ENCODE results near the gene MYEOV.

The MYEOV gene

DNA sequence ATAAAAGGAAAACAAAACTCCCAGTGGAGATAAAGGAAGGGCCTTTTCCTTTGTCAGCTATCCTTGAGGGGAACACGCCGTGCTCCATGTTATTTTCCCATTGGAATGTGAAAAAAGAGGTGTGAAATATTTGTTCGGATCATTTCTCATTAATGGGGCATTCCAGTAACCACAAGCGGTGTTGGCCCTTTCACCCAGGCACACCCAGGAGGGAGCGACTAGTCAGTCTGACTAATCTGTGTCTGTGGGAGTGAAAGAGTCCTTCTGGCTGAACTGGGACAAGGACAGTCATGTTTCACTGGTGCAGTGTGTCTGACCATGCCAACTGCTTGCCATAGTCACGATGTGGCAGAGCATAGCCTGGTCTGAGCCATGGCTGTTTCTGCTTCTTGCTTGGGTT is 13.0 kb upstream of the MYEOV start:
- Histone ChIP-seq H3K9ac (ENCODE audit: low read length) (no peak overlapping the region), H2AFZ (ENCODE audit: low read length) (no peak overlapping the region), H3K27ac (ENCODE audit: low read length) (no peak overlapping the region), H4K20me1 (ENCODE audit: insufficient read depth, low read length) (no peaks in the 10 kb centered on the region), H3K4me2 (ENCODE audit: low read depth, low read length) (no peak overlapping the region), H3K4me1 (ENCODE audit: low read length) (0 out of 2 replicates have a peak, but pooled peaks cover 4% of the 10 kb centered on the region), H3F3A (ENCODE audit: insufficient read depth, low read length) (no peaks in the 10 kb centered on the region), H3K9me2 (replicated peaks; ENCODE audit: insufficient read depth, low read length) (no peaks in the 10 kb centered on the region), H3K27me3 (replicated peaks; ENCODE audit: insufficient read depth, low read length) (no peaks in the 10 kb centered on the region; the same call in 1 of the 2 replicates), H3K9me3 (replicated peaks; ENCODE audit: insufficient read depth, low read length) (no peaks in the 10 kb centered on the region), H3K36me3 (replicated peaks; ENCODE audit: insufficient read depth, low read length) (no peaks in the 10 kb centered on the region), H3K4me3 (ENCODE audit: low read length) (no peak overlapping the region), H3K79me2 (ENCODE audit: low read length) (no peaks in the 10 kb centered on the region)
- TF ChIP-seq EZH2 (optimal IDR thresholded peaks at IDR 0.05; ENCODE audit: low read depth, low read length): no peak
- TF ChIP-seq EZH2phosphoT487 (IDR thresholded peaks at IDR 0.05; ENCODE audit: low read length): no peak
- TF ChIP-seq, protein P1, sequence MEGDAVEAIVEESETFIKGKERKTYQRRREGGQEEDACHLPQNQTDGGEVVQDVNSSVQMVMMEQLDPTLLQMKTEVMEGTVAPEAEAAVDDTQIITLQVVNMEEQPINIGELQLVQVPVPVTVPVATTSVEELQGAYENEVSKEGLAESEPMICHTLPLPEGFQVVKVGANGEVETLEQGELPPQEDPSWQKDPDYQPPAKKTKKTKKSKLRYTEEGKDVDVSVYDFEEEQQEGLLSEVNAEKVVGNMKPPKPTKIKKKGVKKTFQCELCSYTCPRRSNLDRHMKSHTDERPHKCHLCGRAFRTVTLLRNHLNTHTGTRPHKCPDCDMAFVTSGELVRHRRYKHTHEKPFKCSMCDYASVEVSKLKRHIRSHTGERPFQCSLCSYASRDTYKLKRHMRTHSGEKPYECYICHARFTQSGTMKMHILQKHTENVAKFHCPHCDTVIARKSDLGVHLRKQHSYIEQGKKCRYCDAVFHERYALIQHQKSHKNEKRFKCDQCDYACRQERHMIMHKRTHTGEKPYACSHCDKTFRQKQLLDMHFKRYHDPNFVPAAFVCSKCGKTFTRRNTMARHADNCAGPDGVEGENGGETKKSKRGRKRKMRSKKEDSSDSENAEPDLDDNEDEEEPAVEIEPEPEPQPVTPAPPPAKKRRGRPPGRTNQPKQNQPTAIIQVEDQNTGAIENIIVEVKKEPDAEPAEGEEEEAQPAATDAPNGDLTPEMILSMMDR (IDR thresholded peaks at IDR 0.05; ENCODE audit: low read length): no peak
- no peak for DNase-seq

DNA sequence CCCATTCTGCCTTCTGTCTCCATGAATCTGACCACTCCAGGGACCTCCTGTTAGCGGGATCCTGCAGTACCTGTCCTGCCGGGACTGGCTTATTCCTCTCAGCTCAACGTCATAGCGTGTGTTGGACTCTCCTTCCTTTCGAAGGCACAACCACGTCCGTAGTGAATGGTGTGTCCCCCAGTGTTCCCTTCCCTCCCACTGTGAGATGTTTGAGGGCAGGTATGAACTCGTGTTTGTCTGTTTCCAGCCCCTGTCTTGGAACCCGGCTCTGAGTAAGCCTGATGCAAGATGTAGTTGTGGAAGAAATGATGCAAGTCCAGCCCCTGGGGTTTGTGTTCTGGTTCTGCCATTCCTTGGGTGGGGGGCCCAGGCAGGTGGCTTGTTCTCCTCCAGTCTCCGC is 10.5 kb upstream of the MYEOV start:
- Histone ChIP-seq H3K36me3 (replicated peaks; ENCODE audit: insufficient read depth, low read length) (no peaks in the 10 kb centered on the region), H3K27me3 (replicated peaks; ENCODE audit: insufficient read depth, low read length) (no peaks in the 10 kb centered on the region; the same call in 1 of the 2 replicates), H3F3A (ENCODE audit: insufficient read depth, low read length) (no peaks in the 10 kb centered on the region; the same call in 1 of the 2 replicates), H3K27ac (ENCODE audit: low read length) (no peak overlapping the region), H3K79me2 (ENCODE audit: low read length) (no peaks in the 10 kb centered on the region), H3K9me2 (replicated peaks; ENCODE audit: insufficient read depth, low read length) (no peaks in the 10 kb centered on the region), H3K9me3 (replicated peaks; ENCODE audit: insufficient read depth, low read length) (no peaks in the 10 kb centered on the region), H3K4me3 (ENCODE audit: low read length) (no peak overlapping the region), H4K20me1 (ENCODE audit: insufficient read depth, low read length) (no peaks in the 10 kb centered on the region), H3K9ac (ENCODE audit: low read length) (no peak overlapping the region), H3K4me2 (ENCODE audit: low read depth, low read length) (no peak overlapping the region), H2AFZ (ENCODE audit: low read length) (no peak overlapping the region), H3K4me1 (ENCODE audit: low read length) (0 out of 2 replicates have a peak, but pooled peaks cover 4% of the 10 kb centered on the region)
- TF ChIP-seq EZH2 (optimal IDR thresholded peaks at IDR 0.05; ENCODE audit: low read depth, low read length): no peak
- no peak for DNase-seq

DNA sequence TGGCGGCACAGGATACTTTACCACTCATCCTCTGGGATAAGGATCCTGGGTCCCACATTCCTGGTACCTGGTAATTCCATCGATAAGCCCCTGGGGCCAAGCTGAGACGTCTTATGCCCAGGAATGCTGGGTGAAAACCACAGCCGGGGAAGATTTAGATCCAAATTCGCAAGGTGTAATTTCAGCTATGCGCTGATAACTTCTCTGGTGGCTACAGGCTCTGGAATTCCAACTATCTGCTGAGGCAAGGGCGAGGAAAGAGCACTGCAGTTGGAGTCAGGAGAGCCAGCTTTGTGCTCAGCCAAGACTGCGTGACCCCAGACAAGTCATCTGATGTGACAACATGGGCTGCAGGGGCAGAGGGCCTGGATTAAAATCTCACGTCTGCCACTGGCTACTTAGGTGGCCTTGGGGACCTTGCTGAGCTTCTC is 9.9 kb upstream of the MYEOV start:
- TF ChIP-seq, protein P1 (IDR thresholded peaks at IDR 0.05; ENCODE audit: low read length): no peak
- TF ChIP-seq EZH2phosphoT487 (IDR thresholded peaks at IDR 0.05; ENCODE audit: low read length) (no peak), EZH2 (optimal IDR thresholded peaks at IDR 0.05; ENCODE audit: low read depth, low read length) (no peak)
- H3K4me1 ChIP-seq (ENCODE audit: low read length): 0 out of 2 replicates have a peak, but pooled peaks cover 7% of the 10 kb centered on the region

DNA sequence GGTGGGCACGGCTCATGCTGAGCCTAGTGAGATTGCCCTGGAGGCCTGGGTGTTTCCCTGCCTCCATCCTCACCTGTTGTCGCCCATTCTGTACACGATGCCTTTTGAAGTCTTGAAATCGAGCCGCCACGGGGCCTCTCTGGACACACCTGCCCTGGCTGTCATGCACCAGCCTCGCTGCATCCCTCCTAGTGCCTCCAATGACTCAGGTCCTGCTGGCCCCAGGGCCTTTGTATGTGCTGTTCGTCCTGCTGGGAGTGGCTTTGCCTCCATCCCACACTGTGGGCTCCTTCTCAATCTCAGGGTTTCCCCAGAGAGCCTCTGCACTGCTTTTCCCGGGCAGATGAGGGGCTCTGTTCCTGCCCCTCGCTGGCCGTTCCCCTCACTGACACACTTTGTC is 8.9 kb upstream of the MYEOV start:
- H3F3A ChIP-seq (ENCODE audit: insufficient read depth, low read length): no peaks in the 10 kb centered on the region; the same call in 1 of the 2 replicates
- H2AFZ ChIP-seq (ENCODE audit: low read length): no peak overlapping the region
- H3K4me1 ChIP-seq (ENCODE audit: low read length): 0 out of 2 replicates have a peak, but pooled peaks cover 7% of the 10 kb centered on the region

More for the DNA sequence above, 9.9 kb upstream of the MYEOV start:
- no peaks in the 10 kb centered on the region for H3K9me3 ChIP-seq (replicated peaks; ENCODE audit: insufficient read depth, low read length)
- H3K9ac ChIP-seq (ENCODE audit: low read length): no peak overlapping the region
- H3K4me3 ChIP-seq (ENCODE audit: low read length): no peak overlapping the region
- DNase-seq: no peak
- no peak overlapping the region for H2AFZ ChIP-seq (ENCODE audit: low read length)
- no peaks in the 10 kb centered on the region for H4K20me1 ChIP-seq (ENCODE audit: insufficient read depth, low read length)
- no peak overlapping the region for H3K27ac ChIP-seq (ENCODE audit: low read length)
- no peaks in the 10 kb centered on the region; the same call in 1 of the 2 replicates for H3K27me3 ChIP-seq (replicated peaks; ENCODE audit: insufficient read depth, low read length)
- H3F3A ChIP-seq (ENCODE audit: insufficient read depth, low read length): no peaks in the 10 kb centered on the region; the same call in 1 of the 2 replicates
- no peak overlapping the region for H3K4me2 ChIP-seq (ENCODE audit: low read depth, low read length)
- H3K79me2 ChIP-seq (ENCODE audit: low read length): no peaks in the 10 kb centered on the region
- H3K9me2 ChIP-seq (replicated peaks; ENCODE audit: insufficient read depth, low read length): no peaks in the 10 kb centered on the region
- H3K36me3 ChIP-seq (replicated peaks; ENCODE audit: insufficient read depth, low read length): no peaks in the 10 kb centered on the region

More for the DNA sequence above, 8.9 kb upstream of the MYEOV start:
- Histone ChIP-seq H3K27me3 (replicated peaks; ENCODE audit: insufficient read depth, low read length) (no peaks in the 10 kb centered on the region; the same call in 1 of the 2 replicates), H3K9me2 (replicated peaks; ENCODE audit: insufficient read depth, low read length) (no peaks in the 10 kb centered on the region), H3K36me3 (replicated peaks; ENCODE audit: insufficient read depth, low read length) (no peaks in the 10 kb centered on the region), H4K20me1 (ENCODE audit: insufficient read depth, low read length) (no peaks in the 10 kb centered on the region), H3K4me3 (ENCODE audit: low read length) (no peak overlapping the region), H3K27ac (ENCODE audit: low read length) (no peak overlapping the region), H3K9me3 (replicated peaks; ENCODE audit: insufficient read depth, low read length) (no peaks in the 10 kb centered on the region), H3K4me2 (ENCODE audit: low read depth, low read length) (no peak overlapping the region), H3K9ac (ENCODE audit: low read length) (no peak overlapping the region), H3K79me2 (ENCODE audit: low read length) (no peaks in the 10 kb centered on the region)
- no peak for DNase-seq
- TF ChIP-seq EZH2 (optimal IDR thresholded peaks at IDR 0.05; ENCODE audit: low read depth, low read length) (no peak), EZH2phosphoT487 (IDR thresholded peaks at IDR 0.05; ENCODE audit: low read length) (no peak)
- TF ChIP-seq, protein P1 (IDR thresholded peaks at IDR 0.05; ENCODE audit: low read length): no peak
